GM21447 (cell line): ENCODE results near the gene ROR1.
"Not testable (repeated sequence)": the region's sequence is repeated elsewhere in the genome, so short reads cannot be mapped to it uniquely, and the experiment has no call there.

Experiments
- ATAC-seq: cut with Tn5 transposase; IDR thresholded peaks from one replicate; pipeline ENCODE4 v1.9.1; 2021; ENCODE audit not compliant: unreplicated experiment

The ROR1 gene

DNA sequence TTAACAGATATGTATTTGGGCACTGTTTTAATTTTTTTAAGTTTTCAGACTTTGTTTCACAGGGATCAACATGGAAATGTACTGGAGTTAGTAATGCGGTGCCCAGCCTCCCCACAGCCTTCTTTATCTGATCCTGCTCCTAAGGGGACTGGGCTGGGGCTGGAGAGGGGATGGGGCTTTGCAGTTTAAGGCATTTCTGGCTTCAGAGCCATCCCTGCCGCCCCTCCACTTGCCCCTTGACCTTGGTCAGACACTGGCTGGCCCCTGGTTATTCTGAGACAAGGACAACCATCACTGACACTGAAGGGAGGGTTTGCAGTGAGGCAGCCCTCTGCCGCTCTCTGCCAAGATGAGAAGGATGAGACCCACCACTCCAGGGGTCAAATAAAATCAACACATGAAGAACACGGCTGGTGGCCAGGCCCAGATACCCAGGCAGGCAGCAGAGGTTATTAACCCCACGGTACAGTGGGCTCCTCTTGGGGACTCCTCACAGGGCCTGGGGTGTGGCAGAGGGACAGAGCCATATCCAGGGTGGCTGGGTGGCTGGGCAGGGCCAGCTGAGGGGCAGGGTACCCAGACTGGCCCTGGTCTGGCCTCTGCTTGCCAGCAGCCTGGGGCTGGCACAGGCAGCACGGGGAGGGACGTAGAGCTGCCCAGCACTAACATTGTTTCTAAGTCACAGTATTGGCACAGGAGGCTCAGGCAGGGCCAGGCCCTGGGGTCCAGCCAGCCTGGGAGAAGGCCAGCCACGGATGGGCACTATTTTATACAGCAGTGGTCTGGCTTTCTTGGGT, 422.5 kb downstream of the ROR1 start:
- no peak for ATAC-seq

- ATAC-seq = no peak
Measured at GRCh38 chr1:64197076-64197475, 423.3 kb downstream of the ROR1 start.

- ATAC-seq = no peak
Measured at GRCh38 chr1:64199154-64199553, 425.3 kb downstream of the ROR1 start.

- no peak for ATAC-seq
Measured at GRCh38 chr1:64200064-64200463, 426.2 kb downstream of the ROR1 start.

- ATAC-seq = no peak
Measured at GRCh38 chr1:64203420-64203819, 429.6 kb downstream of the ROR1 start, which contains the start of gene UBE2U. UBE2U (plus strand) TSS chr1:64203623; CDS start chr1:64204051, 428 bp downstream.

- no peak for ATAC-seq
Measured at GRCh38 chr1:64209221-64209620, 435.4 kb downstream of the ROR1 start.

GRCh38 chr1:64212031-64212430, 438.2 kb downstream of the ROR1 start:
- ATAC-seq = no peak

- no peak for ATAC-seq
Measured at GRCh38 chr1:64215576-64215975, 441.8 kb downstream of the ROR1 start.

- no peak for ATAC-seq
Measured at GRCh38 chr1:64220241-64220640, 446.4 kb downstream of the ROR1 start.

DNA sequence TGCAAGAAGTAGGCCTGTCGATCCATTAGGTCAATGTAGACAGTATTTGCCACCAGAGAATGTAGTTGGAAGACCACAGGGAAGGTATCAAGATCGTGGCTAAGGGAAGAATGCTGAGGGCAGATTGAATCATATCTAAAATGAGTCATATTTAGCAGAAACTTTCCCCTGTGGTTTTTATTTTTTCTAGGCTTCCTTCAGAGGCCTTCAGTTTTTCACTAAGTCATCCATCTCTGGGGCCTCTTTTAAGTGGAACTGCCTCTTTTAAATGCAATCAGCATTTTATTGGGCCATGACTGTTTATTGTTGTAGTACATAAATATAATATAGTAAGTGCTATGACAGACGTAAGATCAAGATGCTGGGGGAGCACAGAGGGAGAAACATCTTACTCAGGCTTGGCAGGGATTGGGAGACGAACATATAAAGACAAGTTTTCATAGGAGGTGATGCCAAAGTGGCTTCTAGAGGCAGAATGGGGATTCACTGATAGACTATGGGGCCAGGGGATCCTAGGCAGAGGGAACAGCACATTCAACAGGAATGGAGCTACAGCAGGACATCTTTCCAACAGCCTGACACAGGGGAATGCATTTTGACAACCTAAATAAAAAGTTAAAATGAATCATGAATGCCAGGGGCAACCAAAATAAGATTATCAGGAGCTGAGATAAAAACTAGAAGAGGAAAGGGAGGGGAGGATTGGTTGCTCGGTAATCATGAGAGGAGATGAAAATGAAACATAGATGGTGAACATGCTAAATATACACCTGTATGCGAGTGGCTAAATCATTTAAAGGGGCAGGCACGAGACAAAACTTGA, 449.7 kb downstream of the ROR1 start:
- peak; percentile 82 for ATAC-seq

GRCh38 chr1:64224236-64224635, 450.4 kb downstream of the ROR1 start:
- ATAC-seq = not testable (repeated sequence)

GRCh38 chr1:64228167-64228957, 454.5 kb downstream of the ROR1 start:
- no peak for ATAC-seq

DNA sequence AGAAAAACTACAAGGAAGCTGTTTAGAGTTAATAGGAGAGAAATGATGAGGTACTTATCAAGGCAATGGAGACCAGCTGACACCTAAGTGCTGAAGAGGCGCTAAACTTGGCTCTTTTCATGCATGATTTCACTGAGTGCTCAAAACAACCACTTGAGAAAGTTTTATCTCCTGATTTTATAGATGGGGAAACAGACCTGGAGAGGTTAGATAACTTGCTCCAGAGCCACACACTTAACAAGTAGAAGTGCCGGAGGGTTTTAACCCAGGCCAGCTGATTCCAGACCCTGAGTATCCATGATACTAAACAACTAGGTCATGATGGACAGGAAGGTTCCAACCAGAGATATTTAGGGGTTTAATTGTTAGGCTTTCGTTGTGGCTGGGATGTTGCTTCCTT, 455.5 kb downstream of the ROR1 start:
- ATAC-seq = no peak
